NB4 (cell line): Measurements from ENCODE around the gene SEC24C.

ENCODE experiments used
- CTCF ChIP-seq: IDR thresholded peaks from one replicate; pipeline ENCODE4 v1.5.1; 2012; ENCODE audit warnings: low read depth, low read length
- POLR2A ChIP-seq: IDR thresholded peaks from 2 replicates; pipeline ENCODE4 v1.6.1; 2011; ENCODE audit warnings: mild to moderate bottlenecking; ENCODE audit not compliant: insufficient read length; ENCODE audit errors: extremely low read depth

GRCh38 chr10:73768881-73769280 is 24.7 kb downstream of the SEC24C start:
- no peak for TF ChIP-seq CTCF
- TF ChIP-seq POLR2A = no peak
